ENCODE measurements around the gene CCNF. TPM values are rescaled to one million over a fixed set of nuclear protein-coding genes. Genes with fewer than 3 reads are reported as not detected.

Gene CCNF
- total and polyA plus RNA-seq, 4 donors: 0.88 to 46.3 (median 1.8) TPM

DNA sequence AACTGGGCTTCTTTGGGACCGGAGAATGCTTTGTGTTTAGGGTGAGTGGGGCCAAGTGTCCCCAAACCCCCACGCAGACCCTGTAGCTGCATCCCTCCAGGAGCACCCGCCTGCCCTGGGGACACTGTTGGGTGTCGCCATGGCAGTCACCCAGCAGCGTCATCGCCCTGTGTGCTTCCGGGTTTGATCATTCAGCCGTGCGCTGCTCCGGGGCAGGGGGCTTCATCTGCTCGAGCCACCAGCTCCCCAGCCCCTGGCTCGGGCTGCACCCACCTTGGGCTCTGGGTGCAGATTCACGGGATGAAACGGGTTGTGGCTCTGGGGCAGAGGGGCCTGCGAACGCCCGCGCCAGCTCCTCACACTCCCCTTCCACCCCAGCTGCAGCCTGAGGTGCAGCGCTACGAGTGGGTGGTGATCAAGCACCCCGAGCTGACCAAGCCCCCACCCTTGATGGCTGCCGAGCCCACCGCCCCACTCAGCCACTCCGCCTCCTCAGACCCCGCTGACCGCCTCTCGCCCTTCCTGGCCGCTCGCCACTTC is 70.7 kb downstream of the CCNF start:
- no peak for DNase-seq (ENCODE audit: low spot score)
- 94% methylated on average over 29 of the region's 29 CpGs for WGBS
- no peak overlapping the region for H3K27ac ChIP-seq (ENCODE audit: low read depth in 1 of 2, low read length in 2 of 2)

GRCh38 chr16:2500430-2500917 is 71.2 kb downstream of the CCNF start:
- H3K4me3 ChIP-seq (ENCODE audit: low read depth in 1 of 3, low read length in 3 of 3): no peak overlapping the region
- 81% methylated on average over 20 of the region's 20 CpGs for WGBS
- H3K27me3 ChIP-seq (ENCODE audit: control insufficient read depth in 4 of 4, insufficient read depth in 4 of 4, low read length in 3 of 4): no peaks in the 10 kb centered on the region
- TF ChIP-seq YY1 (IDR thresholded peaks at IDR 0.05) (no peak), ZBTB33 (IDR thresholded peaks at IDR 0.05) (no peak), FOXA2 (IDR thresholded peaks at IDR 0.05) (no peak), TAF1 (conservative IDR thresholded peaks at IDR 0.05) (no peak), NR2F2 (IDR thresholded peaks at IDR 0.05) (no peak), SP1 (IDR thresholded peaks at IDR 0.05) (no peak), RAD21 (IDR thresholded peaks at IDR 0.05) (no peak), HNF4A (conservative IDR thresholded peaks at IDR 0.05) (no peak), FOXA1 (IDR thresholded peaks at IDR 0.05) (no peak), REST (IDR thresholded peaks at IDR 0.05) (no peak), RXRA (IDR thresholded peaks at IDR 0.05) (no peak), JUND (IDR thresholded peaks at IDR 0.05) (no peak), GABPA (IDR thresholded peaks at IDR 0.05 in 1 of 2, conservative IDR thresholded peaks at IDR 0.05 in 1 of 2) (no peak), EGR1 (IDR thresholded peaks at IDR 0.05; ENCODE audit: low read depth in 2 of 2) (no peak), HNF4G (IDR thresholded peaks at IDR 0.05) (no peak)
- TF ChIP-seq, protein P1, sequence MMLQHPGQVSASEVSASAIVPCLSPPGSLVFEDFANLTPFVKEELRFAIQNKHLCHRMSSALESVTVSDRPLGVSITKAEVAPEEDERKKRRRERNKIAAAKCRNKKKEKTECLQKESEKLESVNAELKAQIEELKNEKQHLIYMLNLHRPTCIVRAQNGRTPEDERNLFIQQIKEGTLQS (IDR thresholded peaks at IDR 0.05): no peak
- TF ChIP-seq, protein P2, sequence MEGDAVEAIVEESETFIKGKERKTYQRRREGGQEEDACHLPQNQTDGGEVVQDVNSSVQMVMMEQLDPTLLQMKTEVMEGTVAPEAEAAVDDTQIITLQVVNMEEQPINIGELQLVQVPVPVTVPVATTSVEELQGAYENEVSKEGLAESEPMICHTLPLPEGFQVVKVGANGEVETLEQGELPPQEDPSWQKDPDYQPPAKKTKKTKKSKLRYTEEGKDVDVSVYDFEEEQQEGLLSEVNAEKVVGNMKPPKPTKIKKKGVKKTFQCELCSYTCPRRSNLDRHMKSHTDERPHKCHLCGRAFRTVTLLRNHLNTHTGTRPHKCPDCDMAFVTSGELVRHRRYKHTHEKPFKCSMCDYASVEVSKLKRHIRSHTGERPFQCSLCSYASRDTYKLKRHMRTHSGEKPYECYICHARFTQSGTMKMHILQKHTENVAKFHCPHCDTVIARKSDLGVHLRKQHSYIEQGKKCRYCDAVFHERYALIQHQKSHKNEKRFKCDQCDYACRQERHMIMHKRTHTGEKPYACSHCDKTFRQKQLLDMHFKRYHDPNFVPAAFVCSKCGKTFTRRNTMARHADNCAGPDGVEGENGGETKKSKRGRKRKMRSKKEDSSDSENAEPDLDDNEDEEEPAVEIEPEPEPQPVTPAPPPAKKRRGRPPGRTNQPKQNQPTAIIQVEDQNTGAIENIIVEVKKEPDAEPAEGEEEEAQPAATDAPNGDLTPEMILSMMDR (IDR thresholded peaks at IDR 0.05; ENCODE audit: low read depth, low read length, missing input control): no peak
- TF ChIP-seq, protein P3, sequence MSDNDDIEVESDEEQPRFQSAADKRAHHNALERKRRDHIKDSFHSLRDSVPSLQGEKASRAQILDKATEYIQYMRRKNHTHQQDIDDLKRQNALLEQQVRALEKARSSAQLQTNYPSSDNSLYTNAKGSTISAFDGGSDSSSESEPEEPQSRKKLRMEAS (IDR thresholded peaks at IDR 0.05): no peak
- H3K9ac ChIP-seq (ENCODE audit: low read depth in 1 of 2, low read length in 2 of 2): no peak overlapping the region
- no peak overlapping the region for H3K27ac ChIP-seq (ENCODE audit: low read depth in 1 of 2, low read length in 2 of 2)
- peaks cover 0 to 9% (median under 1%) of the 10 kb centered on the region in 4 donors for H3K36me3 ChIP-seq (ENCODE audit: control insufficient read depth in 4 of 4, insufficient read depth in 3 of 4, low read depth in 1 of 4, low read length in 3 of 4)
- no peak for DNase-seq (ENCODE audit: low spot score)
- H3K4me1 ChIP-seq (ENCODE audit: control insufficient read depth in 4 of 4, insufficient read depth in 4 of 4, low read length in 3 of 4): peaks cover 18 to 55% (median 37%) of the 10 kb centered on the region in 4 donors
- no peaks in the 10 kb centered on the region for H3K9me3 ChIP-seq (ENCODE audit: control insufficient read depth in 4 of 4, low read length in 3 of 4)

More for the DNA sequence above, 70.7 kb downstream of the CCNF start:
- H3K9ac ChIP-seq (ENCODE audit: low read depth in 1 of 2, low read length in 2 of 2): no peak overlapping the region
- peaks cover 0 to 9% (median under 1%) of the 10 kb centered on the region in 4 donors for H3K36me3 ChIP-seq (ENCODE audit: control insufficient read depth in 4 of 4, insufficient read depth in 3 of 4, low read depth in 1 of 4, low read length in 3 of 4)
- H3K4me3 ChIP-seq (ENCODE audit: low read depth in 1 of 3, low read length in 3 of 3): no peak overlapping the region
- no peaks in the 10 kb centered on the region for H3K27me3 ChIP-seq (ENCODE audit: control insufficient read depth in 4 of 4, insufficient read depth in 4 of 4, low read length in 3 of 4)
- H3K9me3 ChIP-seq (ENCODE audit: control insufficient read depth in 4 of 4, low read length in 3 of 4): no peaks in the 10 kb centered on the region
- TF ChIP-seq JUND (IDR thresholded peaks at IDR 0.05) (no peak), RXRA (IDR thresholded peaks at IDR 0.05) (no peak)
- peaks cover 18 to 55% (median 37%) of the 10 kb centered on the region in 4 donors for H3K4me1 ChIP-seq (ENCODE audit: control insufficient read depth in 4 of 4, insufficient read depth in 4 of 4, low read length in 3 of 4)
